Measurements from ENCODE around the gene KLHL22. TPM values are rescaled to one million over a fixed set of nuclear protein-coding genes. Genes with fewer than 3 reads are reported as not detected.

The KLHL22 gene
- total and polyA plus RNA-seq, 2 donors (not counting 1 experiment from before 2014, with no cell fraction given) = 17.4 to 35.3 TPM

- Histone ChIP-seq H3K4me2 (ENCODE audit: extremely low read depth, insufficient read depth, low read length) (peak overlapping the region; percentile 64), H3K36me3 (ENCODE audit: control insufficient read depth, insufficient read depth, low read length) (peaks cover 13% of the 10 kb centered on the region), H2AFZ (ENCODE audit: low read length) (no peak overlapping the region), H3K4me1 (ENCODE audit: control insufficient read depth, extremely low read depth, insufficient read depth, low read length) (peaks cover 41% of the 10 kb centered on the region), H3K79me2 (ENCODE audit: control insufficient read depth, insufficient read depth, low read length) (peaks cover 90% of the 10 kb centered on the region), H4K20me1 (ENCODE audit: control insufficient read depth, extremely low read depth, insufficient read depth, low read length) (no peaks in the 10 kb centered on the region), H3K4me3 (replicated peaks in 1 of 4; ENCODE audit: control extremely low read depth in 1 of 4, insufficient read depth in 1 of 4, low read depth in 3 of 4, low read length in 4 of 4) (no peak overlapping the region), H3K9ac (ENCODE audit: insufficient read depth, low read length) (peak overlapping the region; percentile 43), H3K27ac (ENCODE audit: insufficient read depth, low read length) (peak overlapping the region; percentile 96), H3K27me3 (ENCODE audit: control insufficient read depth, insufficient read depth, low read length) (no peaks in the 10 kb centered on the region), H3K9me3 (ENCODE audit: control insufficient read depth, insufficient read depth, low read depth, low read length) (no peaks in the 10 kb centered on the region)
- DNase-seq (ENCODE audit: low read depth in 2 of 2) = no peak
- TF ChIP-seq CTCF (conservative IDR thresholded peaks at IDR 0.05 in 1 of 2, IDR thresholded peaks at IDR 0.05 in 1 of 2; ENCODE audit: low read depth in 1 of 2, low read length in 2 of 2) (no peak), EZH2 (IDR thresholded peaks at IDR 0.05; ENCODE audit: low read length, missing control alignments) (no peak)
Measured at GRCh38 chr22:20531154-20531403, 35.5 kb upstream of the KLHL22 start.

- H4K20me1 ChIP-seq (ENCODE audit: control insufficient read depth, extremely low read depth, insufficient read depth, low read length) = no peaks in the 10 kb centered on the region
Measured at GRCh38 chr22:20530368-20531153, 35.0 kb upstream of the KLHL22 start.

More at GRCh38 chr22:20530368-20531153, 35.0 kb upstream of the KLHL22 start:
- DNase-seq (ENCODE audit: low read depth in 2 of 2) = peak; percentile 60 to 91
- Histone ChIP-seq H3K79me2 (ENCODE audit: control insufficient read depth, insufficient read depth, low read length) (peaks cover 90% of the 10 kb centered on the region), H3K4me2 (ENCODE audit: extremely low read depth, insufficient read depth, low read length) (peak overlapping the region; percentile 64), H3K9ac (ENCODE audit: insufficient read depth, low read length) (peak overlapping the region; percentile 43), H3K27me3 (ENCODE audit: control insufficient read depth, insufficient read depth, low read length) (no peaks in the 10 kb centered on the region), H2AFZ (ENCODE audit: low read length) (no peak overlapping the region), H3K9me3 (ENCODE audit: control insufficient read depth, insufficient read depth, low read depth, low read length) (no peaks in the 10 kb centered on the region), H3K4me1 (ENCODE audit: control insufficient read depth, extremely low read depth, insufficient read depth, low read length) (peaks cover 41% of the 10 kb centered on the region), H3K27ac (ENCODE audit: insufficient read depth, low read length) (peak overlapping the region; percentile 96), H3K4me3 (replicated peaks in 1 of 4; ENCODE audit: control extremely low read depth in 1 of 4, insufficient read depth in 1 of 4, low read depth in 3 of 4, low read length in 4 of 4) (no peak overlapping the region), H3K36me3 (ENCODE audit: control insufficient read depth, insufficient read depth, low read length) (peaks cover 13% of the 10 kb centered on the region)
- TF ChIP-seq EZH2 (IDR thresholded peaks at IDR 0.05; ENCODE audit: low read length, missing control alignments) (no peak), CTCF (conservative IDR thresholded peaks at IDR 0.05 in 1 of 2, IDR thresholded peaks at IDR 0.05 in 1 of 2; ENCODE audit: low read depth in 1 of 2, low read length in 2 of 2) (no peak)
